Measurements from ENCODE around the gene ATXN1.

The ATXN1 gene

DNA sequence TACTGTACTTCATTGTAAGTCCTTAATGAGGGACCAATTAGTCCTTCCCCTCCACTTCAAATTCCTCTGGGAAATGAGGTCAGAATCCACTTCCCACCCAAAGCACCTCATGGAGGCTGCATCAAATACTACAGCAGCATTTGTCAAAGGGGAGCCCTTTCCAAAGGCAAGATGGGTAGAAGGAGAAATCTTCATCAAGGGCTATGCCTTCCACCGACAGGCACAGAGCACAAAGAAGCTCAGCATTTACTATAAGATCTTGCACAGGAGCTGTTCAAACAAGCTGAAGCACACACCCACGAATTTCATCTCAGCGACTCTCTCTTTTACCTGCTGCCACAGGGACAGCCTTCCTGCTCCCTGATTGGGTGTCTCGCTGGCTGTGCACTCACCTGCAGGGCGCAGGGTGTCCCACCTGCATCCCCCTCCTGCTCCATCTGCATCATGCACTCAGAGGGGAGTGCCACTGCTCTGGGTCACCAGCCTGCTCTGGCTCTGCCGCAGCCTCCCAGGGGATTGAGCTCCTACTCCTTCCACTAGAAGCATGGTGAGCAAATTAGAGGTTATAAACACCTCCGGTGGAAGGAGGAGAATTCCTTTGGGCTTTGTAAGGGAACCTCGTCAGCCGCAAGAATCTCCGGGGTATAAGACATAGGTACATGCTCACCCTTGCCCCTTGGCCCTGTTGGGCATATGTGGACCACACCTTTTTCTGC is 164.5 kb downstream of the ATXN1 start:
- no peak for DNase-seq

DNA sequence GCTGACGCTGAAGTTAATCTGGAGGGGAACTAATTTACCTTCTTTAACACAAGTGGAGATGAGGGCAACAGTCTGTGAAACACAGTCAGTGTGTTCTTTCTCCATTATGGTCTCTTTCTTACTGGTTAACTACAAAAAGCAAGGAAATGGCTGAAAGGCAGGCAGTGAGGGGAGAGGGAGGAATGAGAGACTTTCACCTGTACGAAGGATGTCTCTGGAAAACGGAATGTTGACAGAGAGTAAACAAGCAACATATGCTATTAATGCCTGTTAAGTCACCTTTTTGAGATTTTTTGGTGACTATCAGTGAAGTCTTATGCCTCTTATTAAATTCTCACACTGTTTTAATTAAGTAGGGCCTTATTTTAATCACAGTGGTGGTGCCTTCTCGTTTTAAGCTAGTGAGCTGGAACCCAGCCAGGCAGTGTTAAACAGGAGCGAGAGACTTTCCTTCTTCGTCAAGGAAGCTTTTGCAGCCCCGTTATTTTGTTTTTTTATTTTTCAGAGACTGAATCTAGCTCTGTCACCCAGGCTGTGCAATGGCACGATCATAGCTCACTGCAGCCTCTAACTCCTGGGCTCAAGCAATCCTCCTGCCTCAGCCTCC is 165.6 kb downstream of the ATXN1 start:
- DNase-seq = no peak

DNA sequence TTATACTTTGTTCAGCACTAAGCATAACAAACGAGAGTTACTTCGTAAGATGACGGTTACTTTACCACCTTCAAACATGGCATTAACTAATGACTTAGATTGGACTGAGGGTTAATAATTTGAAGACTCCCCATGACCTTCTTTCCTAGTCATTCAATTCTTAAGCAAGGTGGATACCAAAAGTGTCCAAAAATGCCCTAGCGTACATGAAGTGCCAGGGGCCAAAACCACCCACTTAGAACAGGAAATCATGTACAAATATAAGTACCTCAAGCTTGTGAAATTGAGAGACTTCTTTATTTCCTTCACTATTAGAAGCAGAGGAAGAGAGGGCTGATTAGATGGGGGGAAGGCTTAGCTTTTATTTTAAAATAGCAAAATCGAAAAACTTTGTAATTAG is 166.4 kb downstream of the ATXN1 start:
- DNase-seq = no peak

- peak; percentile 9 for DNase-seq
These were observed 168.9 kb downstream of the ATXN1 start for GRCh38 chr6:16592223-16592911.

DNA sequence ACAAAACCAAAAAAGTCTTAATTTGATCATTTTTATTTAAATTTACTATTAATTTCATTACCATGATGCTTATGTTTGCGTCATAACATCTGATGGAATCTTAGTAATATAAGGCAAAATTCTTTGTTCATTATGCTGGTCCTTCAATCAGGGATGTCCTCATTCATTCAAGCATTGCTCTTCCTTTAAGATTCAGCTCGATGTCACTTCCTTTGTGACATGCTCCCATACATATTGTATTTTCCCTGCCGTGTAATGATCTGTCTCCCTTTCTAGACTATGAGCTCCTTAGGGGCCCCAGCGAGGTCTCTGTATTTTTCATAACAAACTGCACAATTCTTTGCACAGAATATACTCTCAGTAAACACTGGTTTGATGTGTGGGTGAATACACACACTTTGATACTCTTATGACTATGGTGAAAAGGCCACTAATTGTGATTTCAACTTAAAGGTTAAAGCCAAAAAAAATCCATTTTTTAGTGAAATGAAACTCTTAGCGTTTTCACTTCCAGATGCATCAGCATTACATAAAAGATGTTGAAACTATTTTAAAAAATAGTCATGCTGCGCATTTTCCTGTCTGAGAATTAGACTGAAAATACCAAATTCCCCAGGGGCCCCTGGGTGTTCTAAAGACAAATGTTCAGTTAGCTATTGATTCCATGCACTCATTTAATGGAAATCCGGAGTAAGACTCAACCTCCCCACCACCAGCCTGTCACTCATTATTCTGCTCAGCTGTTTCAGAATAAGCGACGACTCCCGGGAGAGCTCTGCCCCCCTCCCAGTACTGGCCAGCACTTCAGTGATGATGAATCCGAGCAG is 169.7 kb downstream of the ATXN1 start:
- peak; percentile 87 for DNase-seq

DNA sequence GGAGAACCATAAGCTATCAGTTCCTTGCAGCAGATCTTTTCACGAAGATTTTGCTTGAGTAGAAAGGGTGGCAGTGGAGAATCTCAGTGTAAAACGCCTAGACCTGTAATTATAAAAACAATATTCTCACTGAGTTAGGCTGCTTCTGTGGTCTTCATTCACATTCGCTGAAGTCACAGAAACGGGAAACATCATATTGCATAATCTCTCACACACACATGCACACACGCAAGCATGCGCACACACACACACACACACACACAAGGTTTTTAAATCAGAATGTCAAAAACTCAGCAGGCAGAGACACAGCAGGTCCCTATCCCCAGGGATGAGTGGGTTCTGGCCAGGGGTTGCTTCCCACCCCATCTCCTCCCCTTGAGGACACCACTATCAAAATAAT is 175.5 kb downstream of the ATXN1 start:
- peak; percentile 70 for DNase-seq

GRCh38 chr6:16583144-16583762 is 178.0 kb downstream of the ATXN1 start:
- no peak for DNase-seq

DNA sequence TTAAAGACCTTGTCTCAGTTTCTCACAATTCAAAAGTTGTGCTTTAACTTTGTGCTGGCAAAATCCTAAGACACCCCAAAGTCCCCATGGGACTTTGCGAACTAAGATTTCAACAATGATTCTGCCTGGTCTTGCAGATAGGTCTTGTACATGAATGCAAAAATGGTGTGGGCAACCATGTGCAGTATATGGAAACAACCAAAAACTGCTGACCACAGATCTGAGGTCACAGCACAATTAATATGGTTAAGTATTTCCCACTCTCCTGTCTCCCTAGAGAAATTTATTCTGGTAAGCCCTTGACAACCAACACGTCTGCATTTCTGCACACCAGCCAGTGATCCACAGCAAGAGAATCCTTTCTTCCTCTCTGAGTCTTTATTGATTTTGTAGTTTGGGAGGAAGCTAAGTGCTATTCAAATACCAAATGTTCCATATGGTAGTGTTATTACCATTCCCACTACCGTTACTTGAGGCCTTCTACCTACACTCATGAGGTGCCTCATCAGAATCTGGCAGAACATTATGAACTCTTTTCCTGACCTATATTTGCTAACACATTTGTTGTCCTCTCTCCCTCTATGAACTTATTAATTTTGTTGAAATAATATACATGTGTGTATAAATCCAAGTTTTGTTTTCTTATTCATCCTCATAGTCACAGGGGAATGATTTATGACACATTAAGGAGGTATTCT is 178.7 kb downstream of the ATXN1 start:
- DNase-seq = no peak

GRCh38 chr6:16578695-16579285 is 182.5 kb downstream of the ATXN1 start:
- no peak for DNase-seq

DNA sequence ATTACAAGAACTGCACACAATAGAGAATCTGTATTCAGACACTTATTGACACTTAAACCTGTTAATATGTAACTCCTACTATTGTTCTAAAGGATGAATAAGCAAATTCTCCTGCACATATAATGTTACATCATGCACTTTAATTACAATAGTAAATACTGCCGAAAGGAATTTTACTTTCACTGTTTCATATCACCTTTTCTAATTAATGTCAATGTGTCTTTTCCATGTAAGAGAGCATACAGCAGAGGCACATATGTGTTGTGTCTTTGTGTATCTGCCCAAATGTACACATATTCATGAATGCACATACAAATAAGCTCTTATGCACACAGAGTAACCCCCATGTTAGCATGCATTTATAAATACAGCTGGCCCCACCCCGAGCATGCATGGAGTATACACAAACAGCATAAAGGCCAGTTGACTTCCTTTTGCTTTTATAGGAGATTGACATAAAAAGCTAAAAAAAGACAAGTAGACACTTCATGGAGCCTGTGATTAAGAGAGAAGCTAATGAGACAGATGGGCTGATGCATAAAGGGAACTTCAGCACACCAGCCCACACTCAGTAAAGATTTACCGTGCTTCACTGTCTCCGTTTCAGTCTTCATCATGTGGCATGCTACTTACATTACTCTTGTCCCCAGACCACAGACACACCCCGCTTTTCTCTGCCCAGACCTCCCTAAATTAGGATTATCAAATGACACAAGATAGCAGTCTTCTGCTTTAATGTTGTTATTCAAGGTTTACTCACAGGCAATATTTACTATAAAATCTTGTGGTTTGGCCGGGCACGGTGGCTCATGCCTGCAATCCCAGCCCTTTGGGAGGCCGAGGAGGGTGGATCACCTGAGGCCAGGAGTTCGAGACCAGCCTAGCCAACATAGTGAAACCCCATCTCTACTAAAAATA is 184.6 kb downstream of the ATXN1 start:
- DNase-seq = peak; percentile 37

DNA sequence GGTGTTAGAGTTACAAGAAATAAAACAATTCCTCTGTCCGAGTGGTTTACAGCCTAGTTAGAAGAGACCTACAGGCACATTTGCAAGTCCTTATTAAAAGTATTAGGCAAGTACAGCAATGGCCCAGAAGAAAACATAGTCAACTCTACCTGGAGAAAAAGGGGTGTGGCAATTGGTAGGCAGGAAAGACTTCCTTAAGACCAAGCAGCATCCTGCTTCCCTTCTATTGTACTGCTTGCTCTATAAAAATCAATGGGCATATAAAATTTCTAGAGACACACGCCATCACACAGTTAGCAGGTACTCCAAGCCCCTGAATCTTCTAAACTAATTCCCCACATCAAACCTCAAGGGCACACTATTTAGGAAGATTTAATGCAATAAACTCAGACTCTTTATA is 185.6 kb downstream of the ATXN1 start:
- DNase-seq = no peak

DNA sequence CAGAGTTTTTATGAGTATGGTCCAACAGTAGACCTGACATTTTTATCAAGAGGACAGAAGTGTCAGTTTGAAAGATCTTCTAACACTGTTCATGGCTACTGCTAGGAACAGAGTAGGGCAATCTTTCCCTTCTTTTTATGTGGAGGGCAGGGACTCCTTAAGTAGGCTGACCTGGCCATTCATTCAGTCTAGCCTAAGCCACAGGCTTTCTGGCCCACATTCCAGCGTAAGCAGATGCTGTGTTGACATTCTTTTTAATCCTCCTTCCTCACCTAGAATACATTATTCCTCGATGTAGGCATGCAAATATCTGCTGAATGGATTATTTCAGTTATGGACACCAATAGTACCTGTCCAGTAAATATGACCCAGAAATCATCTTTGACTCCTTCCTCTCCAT is 188.3 kb downstream of the ATXN1 start:
- DNase-seq = no peak

GRCh38 chr6:16572317-16572716 is 188.9 kb downstream of the ATXN1 start:
- no peak for DNase-seq

DNA sequence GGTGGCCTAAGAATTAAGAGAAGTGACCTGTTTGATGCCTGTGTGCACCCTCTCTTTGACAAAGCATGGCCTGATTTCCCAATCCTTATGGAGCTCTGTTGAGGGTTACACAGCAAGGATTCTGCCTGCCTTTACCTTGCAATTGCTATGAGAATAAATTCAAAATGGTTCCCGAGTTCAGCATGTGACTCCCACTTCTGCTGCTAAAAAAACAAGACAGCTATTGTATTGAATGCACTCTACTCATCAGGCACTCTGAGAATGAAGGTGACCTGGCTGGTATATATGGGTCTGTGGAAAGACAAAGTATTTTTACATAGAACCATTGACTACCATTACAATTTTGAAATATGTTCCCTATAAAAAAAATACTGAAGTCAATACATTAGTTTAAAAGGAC is 190.3 kb downstream of the ATXN1 start:
- no peak for DNase-seq

GRCh38 chr6:16570221-16570553 is 191.1 kb downstream of the ATXN1 start:
- no peak for DNase-seq

GRCh38 chr6:16568128-16568527 is 193.1 kb downstream of the ATXN1 start:
- DNase-seq = no peak

DNA sequence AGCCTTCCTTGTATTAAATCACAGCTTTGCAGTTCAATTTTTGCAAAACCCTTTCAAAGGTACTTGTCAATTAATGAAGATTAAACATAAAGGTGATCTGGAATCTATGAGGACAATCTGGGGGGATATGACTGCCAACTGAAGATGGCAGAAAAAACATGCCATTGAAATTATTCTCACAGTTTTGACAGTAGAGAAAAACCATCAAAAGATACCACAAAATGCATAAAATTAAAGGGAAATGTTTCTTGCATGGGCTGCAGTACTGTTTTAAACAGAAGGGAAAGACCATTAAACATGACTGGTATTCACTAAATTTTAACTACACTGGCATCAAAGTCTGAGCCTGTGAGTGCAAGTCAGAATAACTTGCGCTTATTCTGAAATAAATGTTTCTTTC is 194.2 kb downstream of the ATXN1 start:
- DNase-seq = no peak

- DNase-seq = no peak
These were observed 196.8 kb downstream of the ATXN1 start for GRCh38 chr6:16564436-16564835.

DNA sequence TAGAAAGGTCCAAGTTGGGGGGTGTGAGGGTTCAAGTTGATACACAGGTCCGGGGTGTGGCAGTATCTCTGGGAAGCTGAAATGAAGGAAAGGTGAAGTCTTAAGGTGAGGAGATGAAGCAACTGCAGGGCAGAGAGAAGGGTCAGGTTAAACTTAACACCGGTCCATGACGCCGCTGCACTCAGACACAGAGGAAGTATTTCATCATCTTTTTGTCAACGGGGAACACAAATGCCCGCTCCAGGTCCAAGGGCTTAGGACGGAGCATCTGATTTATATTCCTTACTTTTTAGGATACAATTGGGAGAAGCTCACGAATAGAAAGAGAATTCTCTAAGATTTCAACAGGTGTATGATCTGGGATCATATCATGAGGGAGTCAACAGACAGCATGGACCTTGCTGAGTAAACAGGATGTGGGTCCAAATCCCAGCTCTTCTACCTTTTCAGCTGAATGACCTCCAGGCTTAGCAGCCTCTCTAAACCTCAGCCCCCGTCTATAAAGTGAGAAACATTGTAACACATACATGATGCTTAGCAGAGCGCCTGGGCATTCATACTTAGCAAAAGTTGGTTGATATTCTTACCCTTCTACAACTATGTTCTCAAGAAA is 197.5 kb downstream of the ATXN1 start:
- no peak for DNase-seq

- DNase-seq = peak; percentile 19
These were observed 198.8 kb downstream of the ATXN1 start for GRCh38 chr6:16562498-16562897.

All from suppressor macrophage treated with lipopolysaccharide for 4 hours (primary cell).